Naive thymus-derived CD8-positive, alpha-beta T cell (primary cell): ENCODE results near the gene MRO. TPM values are rescaled to one million over a fixed set of nuclear protein-coding genes. Genes with fewer than 3 reads are reported as not detected.
"Not testable (repeated sequence)": the region's sequence is repeated elsewhere in the genome, so short reads cannot be mapped to it uniquely, and the experiment has no call there.

ENCODE experiments used
- ATAC-seq, 2 donors: fragments of 150-1000 bp; cut with Tn5 transposase in 1 of 2; sonication (Bioruptor Pico), chemical (Tn5 transposase) in 1 of 2; 1 replicate in 1 of 2; 2 replicates in 1 of 2; pipeline ENCODE4 v1.10.0; 2021; ENCODE audit warnings: mild to moderate bottlenecking in 2 of 2, moderate library complexity in 2 of 2
- POLR2A ChIA-PET: fragments of 350-600 bp; sonication (Branson Sonifier 250); formaldehyde crosslinking; loops from one replicate; lab custom pipeline; 2021; ENCODE audit warnings: antibody characterized with exemption; lab: Charles Lee
- DNase-seq, 10 donors: peaks; one replicate each; pipeline versions ENCODE4 v3.0.0 to v3.0.0-alpha.2; 2020 to 2022
- H3K27ac Mint-ChIP-seq, 10 donors: one replicate each; pipeline ENCODE4 v1.8.0; 2020 to 2022; ENCODE audit warnings: mild to moderate bottlenecking in 10 of 10, mixed read lengths in 10 of 10, moderate library complexity in 4 of 10, inconsistent platforms in 1 of 10
- H3K27me3 Mint-ChIP-seq, 5 donors: one replicate each; pipeline ENCODE4 v1.8.0; 2021 to 2022; ENCODE audit warnings: mixed read lengths in 5 of 5
- H3K36me3 Mint-ChIP-seq, 3 donors: one replicate each; pipeline ENCODE4 v1.8.0; 2020 to 2022; ENCODE audit warnings: mixed read lengths in 3 of 3, mild to moderate bottlenecking in 2 of 3, inconsistent platforms in 1 of 3
- H3K4me1 Mint-ChIP-seq, 4 donors: one replicate each; pipeline ENCODE4 v1.8.0; 2021 to 2022; ENCODE audit warnings: mixed read lengths in 4 of 4
- H3K4me3 Mint-ChIP-seq, 10 donors: one replicate each; pipeline ENCODE4 v1.8.0; 2020 to 2022; ENCODE audit warnings: mild to moderate bottlenecking in 10 of 10, mixed read lengths in 10 of 10, moderate library complexity in 6 of 10, inconsistent platforms in 1 of 10
- H3K9me3 Mint-ChIP-seq, 9 donors: one replicate each; pipeline ENCODE4 v1.8.0; 2020 to 2022; ENCODE audit warnings: mixed read lengths in 9 of 9, mild to moderate bottlenecking in 3 of 9, inconsistent platforms in 1 of 9, moderate library complexity in 1 of 9
- polyA plus RNA-seq, 3 donors: library from polyadenylated mRNA; unstranded; fragments of 300-500 nt; fragmentation: Illumina TruSeq; gene quantifications; one replicate each; pipeline ENCODE4 v1.2.3, GENCODE V29; 2021
- total RNA-seq, 8 experiments: library from RNA in 2 of 8; stranded (reverse) in 2 of 8; gene quantifications; one replicate each; pipeline ENCODE4 v1.2.3 and lab custom pipeline; 2021 to 2026

The MRO gene
- total and polyA plus RNA-seq, 5 experiments from 2014 or later, result not detected

DNA sequence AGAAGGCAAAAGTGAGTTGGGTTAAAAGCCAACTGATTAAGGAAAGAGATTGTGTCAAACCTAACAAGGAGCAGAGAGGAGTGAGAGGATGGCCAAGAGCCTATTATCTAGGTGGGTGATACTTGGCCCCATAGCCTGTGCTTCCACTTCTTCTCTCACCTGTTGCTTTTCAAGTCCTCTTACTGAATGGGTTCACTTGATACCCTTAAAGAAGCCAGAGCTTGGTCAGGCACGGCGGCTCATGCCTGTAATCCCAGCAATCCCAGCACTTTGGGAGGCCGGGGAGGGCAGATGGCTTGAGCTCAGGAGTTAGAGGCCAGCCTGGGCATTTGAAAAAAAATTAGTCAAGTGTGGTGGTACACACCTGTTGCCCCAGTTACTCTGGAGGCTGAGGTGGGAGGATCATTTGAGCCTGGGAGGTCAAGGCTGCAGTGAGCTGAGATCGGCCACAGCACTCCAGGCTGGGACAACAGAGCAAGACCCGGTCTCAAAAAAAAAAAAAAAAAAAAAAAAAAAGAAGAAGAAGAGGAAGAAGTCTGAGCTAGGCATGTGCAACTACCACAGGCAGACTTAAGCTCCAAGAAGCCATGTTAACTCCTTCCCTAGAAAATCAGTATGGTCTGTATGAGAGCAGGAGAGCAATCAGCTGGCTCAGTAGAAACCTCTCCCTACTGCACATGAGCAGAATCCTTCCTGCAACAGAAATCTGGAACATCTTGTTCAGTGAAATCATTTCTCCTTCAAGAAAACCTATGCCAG is 30.7 kb upstream of the MRO start:
- Mint-ChIP-seq H3K36me3 (peaks cover 0 to 19% (median 0%) of the 10 kb centered on the region in 3 donors), H3K27me3 (peaks cover 6 to 23% (median 15%) of the 10 kb centered on the region in 5 donors), H3K4me1 (peaks cover 0 to 2% (median 0%) of the 10 kb centered on the region in 4 donors), H3K4me3 (no peak overlapping the region), H3K9me3 (peaks cover 0 to 16% (median 10%) of the 10 kb centered on the region in 9 donors), H3K27ac (no peak overlapping the region)
- POLR2A ChIA-PET, result interaction anchor here (1.0 kb wide), 1 partner anchor 9 kb away, joined by 3 read pairs; no protein-coding TSS in a partner anchor
- DNase-seq, result no peak
- ATAC-seq, result no peak

DNA sequence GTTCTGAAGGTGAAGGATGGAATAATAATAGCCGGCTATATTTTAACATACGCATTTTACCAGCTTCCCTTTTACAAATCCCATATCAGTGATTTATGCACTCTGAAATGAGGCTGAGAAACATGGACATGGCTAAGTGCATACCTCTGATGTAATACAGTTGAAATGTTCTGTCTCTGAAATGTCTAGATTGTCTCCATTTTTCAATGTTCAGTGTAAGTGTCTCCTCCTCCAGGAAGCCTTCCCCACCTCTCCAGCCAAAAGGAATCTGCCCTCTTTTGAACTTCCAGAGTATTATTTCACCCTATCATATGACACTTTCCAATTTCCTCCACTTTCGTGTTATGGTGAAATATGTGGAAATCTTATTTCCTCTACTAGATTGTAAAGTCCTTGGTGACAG is 29.6 kb upstream of the MRO start:
- H3K4me3 Mint-ChIP-seq, result no peak overlapping the region
- peaks cover 0 to 2% (median 0%) of the 10 kb centered on the region in 4 donors for H3K4me1 Mint-ChIP-seq
- peaks cover 6 to 23% (median 15%) of the 10 kb centered on the region in 5 donors for H3K27me3 Mint-ChIP-seq
- peaks cover 0 to 17% (median 0%) of the 10 kb centered on the region in 3 donors for H3K36me3 Mint-ChIP-seq
- H3K9me3 Mint-ChIP-seq, result peaks cover 0 to 16% (median 8%) of the 10 kb centered on the region in 9 donors
- POLR2A ChIA-PET, result no interaction called here
- no peak for ATAC-seq
- H3K27ac Mint-ChIP-seq, result no peak overlapping the region
- no peak for DNase-seq

DNA sequence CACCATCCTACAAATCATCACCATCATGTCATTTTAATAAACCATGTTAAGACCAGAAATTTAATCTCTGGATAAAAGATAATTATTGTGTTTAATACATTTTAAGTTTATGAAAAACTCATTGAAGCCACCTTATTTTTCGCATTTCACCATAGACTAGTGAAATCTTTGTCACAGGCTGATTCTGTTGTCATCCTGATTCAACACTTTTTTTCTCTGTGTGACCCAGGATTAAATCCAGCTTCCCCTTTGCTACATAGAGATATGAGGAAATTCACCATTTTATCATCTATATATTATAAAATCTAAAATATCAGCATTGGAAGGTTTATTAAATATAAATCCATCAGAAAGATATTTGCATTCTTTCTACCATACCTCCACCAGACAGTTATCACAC is 29.2 kb upstream of the MRO start:
- Mint-ChIP-seq H3K27ac (no peak overlapping the region), H3K4me1 (peaks cover 0 to 2% (median 0%) of the 10 kb centered on the region in 4 donors), H3K9me3 (peaks cover 0 to 11% (median 5%) of the 10 kb centered on the region in 9 donors), H3K4me3 (no peak overlapping the region), H3K36me3 (peaks cover 0 to 14% (median 0%) of the 10 kb centered on the region in 3 donors), H3K27me3 (peaks cover 5 to 18% (median 15%) of the 10 kb centered on the region in 5 donors)
- ATAC-seq, result no peak
- POLR2A ChIA-PET, result no interaction called here
- DNase-seq, result no peak

DNA sequence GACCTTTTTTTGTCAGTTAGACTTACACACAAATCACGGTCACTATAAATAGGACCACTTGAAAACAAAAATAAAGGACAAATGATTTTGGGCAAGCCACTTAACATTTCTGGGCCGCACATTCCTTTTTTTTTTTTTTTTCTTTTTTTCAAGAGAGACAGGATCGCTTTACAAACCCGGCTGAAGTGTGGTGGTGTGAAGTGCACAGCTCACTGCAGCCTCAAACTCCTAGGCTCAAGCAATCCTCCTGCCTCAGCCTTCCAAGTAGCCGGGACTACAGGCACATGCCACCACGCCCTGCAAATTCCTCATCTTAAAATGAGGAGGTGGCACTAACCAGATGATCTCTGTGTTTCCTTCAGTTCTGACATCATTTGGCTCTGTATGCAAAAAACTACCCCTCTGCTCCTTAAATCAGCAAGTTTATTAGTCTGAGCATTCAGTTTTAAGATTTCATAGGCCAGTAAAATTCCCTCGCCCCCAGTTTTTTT is 28.3 kb upstream of the MRO start:
- H3K4me1 Mint-ChIP-seq, result no peaks in the 10 kb centered on the region
- H3K27me3 Mint-ChIP-seq, result peaks cover 2 to 15% (median 11%) of the 10 kb centered on the region in 5 donors
- no peak overlapping the region for H3K4me3 Mint-ChIP-seq
- no peak overlapping the region for H3K27ac Mint-ChIP-seq
- ATAC-seq (no peak), DNase-seq (no peak)
- peaks cover 0 to 7% (median 0%) of the 10 kb centered on the region in 9 donors for H3K9me3 Mint-ChIP-seq
- H3K36me3 Mint-ChIP-seq, result peaks cover 0 to 8% (median 0%) of the 10 kb centered on the region in 3 donors
- POLR2A ChIA-PET, result no interaction called here

DNA sequence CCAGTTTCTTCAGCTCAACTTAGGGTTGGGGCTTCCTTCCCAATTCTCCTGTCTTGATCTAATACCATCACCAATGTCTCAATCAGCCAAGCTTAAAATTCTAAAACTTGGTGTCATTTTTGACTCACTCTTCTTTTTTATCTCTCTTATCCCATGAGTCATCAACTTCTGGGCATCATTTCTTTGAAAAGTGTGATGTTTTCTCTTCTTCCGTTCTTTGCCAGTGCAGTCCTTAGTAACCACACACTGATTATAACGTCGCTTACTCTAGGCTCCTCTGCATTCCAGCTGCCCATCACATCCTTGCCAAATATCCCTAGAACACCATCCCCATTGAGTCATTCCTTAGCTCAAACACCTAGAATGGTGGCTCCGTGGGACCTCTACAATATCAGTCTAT is 27.4 kb upstream of the MRO start:
- DNase-seq (no peak), ATAC-seq (no peak)
- Mint-ChIP-seq H3K36me3 (no peaks in the 10 kb centered on the region), H3K4me1 (no peaks in the 10 kb centered on the region), H3K27me3 (peaks cover 2 to 7% (median 5%) of the 10 kb centered on the region in 5 donors), H3K4me3 (no peak overlapping the region), H3K9me3 (no peaks in the 10 kb centered on the region), H3K27ac (no peak overlapping the region)
- POLR2A ChIA-PET, result no interaction called here

DNA sequence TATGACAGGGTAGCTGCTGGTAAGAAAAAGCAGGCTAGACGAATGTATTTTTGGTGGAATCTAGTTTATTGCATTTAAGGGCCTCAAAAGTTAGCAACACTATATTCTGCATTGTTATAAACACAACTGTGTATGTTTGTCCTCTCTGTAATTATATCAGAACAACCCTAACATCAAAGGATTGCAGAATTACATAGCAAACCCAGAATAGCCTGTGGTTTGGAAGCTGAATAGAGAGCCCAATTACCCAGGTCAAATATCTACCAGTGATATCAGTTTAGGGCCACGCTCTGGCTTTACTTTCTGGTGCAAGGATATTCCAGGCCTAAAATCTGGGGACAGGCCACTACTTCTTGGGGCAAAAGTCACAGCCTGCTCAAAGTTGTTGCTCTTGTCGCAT is 25.1 kb upstream of the MRO start:
- ATAC-seq (no peak), DNase-seq (no peak)
- Mint-ChIP-seq H3K36me3 (no peaks in the 10 kb centered on the region), H3K4me1 (no peaks in the 10 kb centered on the region), H3K27me3 (peaks cover 0 to 15% (median 5%) of the 10 kb centered on the region in 5 donors), H3K4me3 (no peak overlapping the region), H3K27ac (no peak overlapping the region), H3K9me3 (no peaks in the 10 kb centered on the region)
- POLR2A ChIA-PET, result no interaction called here

DNA sequence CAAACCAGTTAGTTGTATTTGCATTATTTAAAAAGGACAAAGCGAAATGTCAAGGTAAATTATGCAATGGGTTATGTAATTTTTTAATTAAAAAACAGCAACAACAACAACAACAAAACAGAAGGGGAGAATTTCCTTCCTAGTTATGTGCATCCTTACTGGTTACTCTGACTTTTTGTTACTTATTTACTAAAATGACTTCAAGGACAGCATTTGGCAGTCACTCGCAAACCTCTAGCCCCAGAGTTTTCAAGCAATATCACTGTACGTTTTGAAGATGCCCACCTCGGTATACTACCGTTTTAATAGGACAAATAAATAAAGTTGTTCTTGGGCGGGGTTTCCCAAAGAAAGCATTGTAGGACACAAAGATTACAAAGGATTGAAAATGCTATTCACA is 24.7 kb upstream of the MRO start:
- Mint-ChIP-seq H3K27me3 (peaks cover 0 to 17% (median 5%) of the 10 kb centered on the region in 5 donors), H3K36me3 (no peaks in the 10 kb centered on the region), H3K4me3 (no peak overlapping the region), H3K4me1 (no peaks in the 10 kb centered on the region), H3K27ac (no peak overlapping the region), H3K9me3 (no peaks in the 10 kb centered on the region)
- no peak for DNase-seq
- no peak for ATAC-seq
- POLR2A ChIA-PET, result no interaction called here

DNA sequence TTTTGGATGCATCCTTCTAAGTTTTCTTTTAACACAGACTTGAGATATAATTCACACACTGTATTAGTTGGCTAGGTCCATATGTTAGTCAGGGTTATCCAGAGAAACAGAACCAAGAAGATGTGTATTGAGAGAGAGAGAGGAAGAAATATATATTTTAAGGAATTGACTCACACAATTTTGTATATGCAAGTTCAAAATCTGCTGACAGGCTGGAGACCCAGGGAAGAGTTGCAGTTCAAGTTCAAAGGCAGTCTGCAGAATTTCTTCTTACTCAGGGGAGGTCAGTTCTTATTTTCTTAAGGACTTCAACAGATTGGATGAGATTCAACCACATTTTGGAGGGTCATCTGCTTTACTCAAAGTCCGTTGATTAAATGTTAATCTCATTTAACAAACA is 23.0 kb upstream of the MRO start:
- no peaks in the 10 kb centered on the region for H3K36me3 Mint-ChIP-seq

DNA sequence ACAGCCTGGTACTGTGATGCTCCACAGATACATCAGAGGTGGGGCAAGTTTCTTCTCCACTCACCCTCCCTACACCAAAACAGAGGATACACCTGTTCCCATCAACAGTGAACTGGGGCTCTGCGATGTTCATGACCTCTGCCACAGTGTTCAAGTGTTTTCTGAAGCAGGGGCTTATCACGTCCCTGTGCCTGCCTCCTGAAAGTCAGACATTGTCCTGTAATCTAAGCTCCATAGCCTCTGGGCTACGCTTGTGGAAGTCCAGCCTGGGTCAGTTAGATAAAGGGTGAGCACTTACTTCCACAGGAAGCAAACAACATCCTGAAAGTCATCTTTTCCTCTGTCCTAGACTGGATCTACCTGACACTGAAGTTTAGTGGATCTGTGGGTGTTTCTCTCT is 20.2 kb upstream of the MRO start:
- Mint-ChIP-seq H3K9me3 (no peaks in the 10 kb centered on the region), H3K27ac (no peak overlapping the region), H3K4me3 (no peak overlapping the region), H3K36me3 (no peaks in the 10 kb centered on the region), H3K4me1 (peaks cover 0 to 7% (median 2%) of the 10 kb centered on the region in 4 donors), H3K27me3 (peaks cover 0 to 14% (median 3%) of the 10 kb centered on the region in 5 donors)
- no peak for DNase-seq
- POLR2A ChIA-PET, result no interaction called here
- ATAC-seq, result no peak

More for the DNA sequence above, 23.0 kb upstream of the MRO start:
- POLR2A ChIA-PET, result no interaction called here
- Mint-ChIP-seq H3K27ac (no peak overlapping the region), H3K4me3 (no peak overlapping the region), H3K4me1 (no peaks in the 10 kb centered on the region), H3K27me3 (peaks cover 0 to 18% (median 7%) of the 10 kb centered on the region in 5 donors), H3K9me3 (no peaks in the 10 kb centered on the region)
- DNase-seq (no peak), ATAC-seq (no peak)

DNA sequence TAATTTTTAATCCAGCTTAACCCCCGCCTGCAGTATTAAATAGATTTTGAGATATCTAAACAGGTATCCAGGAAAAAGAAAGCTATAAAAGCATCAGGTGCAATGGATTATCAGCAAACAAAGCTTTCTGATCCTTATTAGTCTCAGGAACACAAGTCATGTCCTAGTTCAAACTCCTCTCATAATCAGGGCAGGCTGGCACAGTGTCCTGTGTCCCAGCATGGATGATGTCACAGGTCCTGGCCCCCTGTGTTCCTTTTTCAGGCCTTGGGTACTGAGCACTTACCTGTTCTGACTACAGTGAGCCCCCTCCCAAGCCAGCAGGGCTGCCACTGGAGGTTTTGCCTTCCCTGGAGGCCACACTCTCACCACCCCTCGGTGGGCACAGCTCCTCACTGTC is 19.5 kb upstream of the MRO start:
- no peak overlapping the region for H3K27ac Mint-ChIP-seq
- DNase-seq (no peak), ATAC-seq (no peak)
- no peak overlapping the region for H3K4me3 Mint-ChIP-seq
- POLR2A ChIA-PET, result no interaction called here
- H3K4me1 Mint-ChIP-seq, result peaks cover 0 to 7% (median 2%) of the 10 kb centered on the region in 4 donors
- H3K27me3 Mint-ChIP-seq, result peaks cover 0 to 14% (median 3%) of the 10 kb centered on the region in 5 donors
- H3K36me3 Mint-ChIP-seq, result no peaks in the 10 kb centered on the region
- no peaks in the 10 kb centered on the region for H3K9me3 Mint-ChIP-seq

DNA sequence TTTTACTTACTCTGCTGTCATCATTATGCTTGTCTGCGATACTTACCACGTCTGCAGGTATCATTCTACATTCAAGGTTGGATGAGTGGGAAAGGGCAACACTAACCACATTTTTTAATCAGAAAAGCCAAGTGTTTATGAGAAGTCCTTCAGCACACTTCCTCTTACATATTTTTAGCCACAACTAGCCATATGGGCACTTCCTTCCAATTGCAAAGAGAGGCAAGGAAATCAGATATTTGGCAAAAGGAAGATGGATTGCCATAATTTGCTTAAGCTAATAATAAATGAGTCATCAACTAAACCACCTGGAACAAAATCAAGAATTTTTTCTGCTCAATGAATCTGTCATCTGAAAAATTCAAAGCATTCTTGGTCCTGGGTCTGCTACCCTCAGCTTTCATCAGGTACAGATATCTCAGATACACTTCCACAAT is 16.7 kb upstream of the MRO start:
- Mint-ChIP-seq H3K27ac (no peak overlapping the region), H3K9me3 (no peaks in the 10 kb centered on the region), H3K27me3 (peaks cover 0 to 11% (median 3%) of the 10 kb centered on the region in 5 donors), H3K4me1 (peaks cover 0 to 7% (median 2%) of the 10 kb centered on the region in 4 donors), H3K4me3 (no peak overlapping the region), H3K36me3 (no peaks in the 10 kb centered on the region)
- POLR2A ChIA-PET, result interaction anchor here (0.7 kb wide), 1 partner anchor 1903 kb away, joined by 5 read pairs; no protein-coding TSS in a partner anchor
- no peak for DNase-seq
- no peak for ATAC-seq

DNA sequence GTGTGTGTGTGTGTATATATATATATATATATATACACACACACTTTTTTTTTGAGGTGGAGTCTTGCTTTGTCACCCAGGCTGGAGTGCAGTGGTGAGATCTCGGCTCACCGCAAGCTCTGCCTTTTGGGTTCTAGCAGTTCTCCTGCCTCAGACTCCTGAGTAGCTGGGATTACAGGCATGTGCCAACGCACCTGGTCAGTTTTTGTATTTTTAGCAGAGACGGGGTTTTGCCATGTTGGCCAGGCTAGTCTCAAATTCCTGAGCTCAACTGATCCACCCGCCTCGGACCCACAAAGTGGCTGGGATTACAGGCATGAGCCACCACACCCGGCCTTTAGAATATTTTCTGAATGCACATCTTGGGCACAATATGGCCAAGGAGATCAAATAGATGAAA is 13.7 kb upstream of the MRO start:
- ATAC-seq, H3K9me3 Mint-ChIP-seq, H3K4me3 Mint-ChIP-seq, H3K27me3 Mint-ChIP-seq, H3K27ac Mint-ChIP-seq, POLR2A ChIA-PET, DNase-seq, H3K36me3 Mint-ChIP-seq: not testable (repeated sequence)
- H3K4me1 Mint-ChIP-seq, result peaks cover 0 to 11% (median 2%) of the 10 kb centered on the region in 4 donors

DNA sequence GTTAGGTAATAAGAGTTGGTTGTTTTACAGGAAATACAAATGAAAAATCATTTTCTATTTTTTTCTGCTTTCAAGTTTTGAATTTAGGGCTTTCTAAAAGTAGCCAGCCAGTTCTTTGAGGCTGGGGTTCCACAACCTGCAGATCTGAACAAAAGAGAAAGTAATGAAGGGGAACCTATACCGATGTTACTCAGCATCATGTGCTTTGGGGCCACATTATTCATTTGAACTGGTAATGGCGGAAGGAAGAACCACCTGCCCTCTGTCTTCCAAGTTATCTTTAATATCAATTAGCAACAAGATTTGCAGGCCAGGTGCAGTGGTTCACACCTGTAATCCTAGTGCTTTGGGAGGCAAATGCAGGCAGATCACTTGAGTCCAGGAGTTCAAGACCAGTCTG is 12.9 kb upstream of the MRO start:
- peaks cover 0 to 2% (median 0%) of the 10 kb centered on the region in 5 donors for H3K27me3 Mint-ChIP-seq
- H3K9me3 Mint-ChIP-seq, result no peaks in the 10 kb centered on the region
- DNase-seq, result no peak
- no peak overlapping the region for H3K4me3 Mint-ChIP-seq
- POLR2A ChIA-PET, result no interaction called here
- H3K36me3 Mint-ChIP-seq, result no peaks in the 10 kb centered on the region
- peak overlapping the region in 1 of 10 donors; percentile 49 for H3K27ac Mint-ChIP-seq
- peaks cover 0 to 11% (median 2%) of the 10 kb centered on the region in 4 donors for H3K4me1 Mint-ChIP-seq
- no peak for ATAC-seq
